CD4-positive, alpha-beta memory T cell (primary cell): ENCODE measurements around the gene NCLN. TPM values are rescaled to one million over a fixed set of nuclear protein-coding genes. Genes with fewer than 3 reads are reported as not detected.

ENCODE experiments used
- CTCF ChIA-PET: fragments of 350-600 bp; sonication (Branson Sonifier 250); formaldehyde crosslinking; loops from one replicate; lab custom pipeline; 2021; ENCODE audit warnings: inconsistent platforms; ENCODE audit not compliant: partially characterized antibody; lab: Charles Lee
- POLR2A ChIA-PET: fragments of 350-600 bp; sonication (Branson Sonifier 250); formaldehyde crosslinking; loops from one replicate; lab custom pipeline; 2021; ENCODE audit not compliant: partially characterized antibody; lab: Charles Lee
- DNase-seq, 5 donors: peaks; one replicate each; pipeline versions ENCODE4 v3.0.0 to v3.0.0-alpha.2; 2020 to 2022; ENCODE audit warnings: mixed read lengths in 1 of 5
- H3K27ac ChIP-seq: one replicate; pipeline ENCODE4 v1.7.0; 2013; ENCODE audit warnings: low read depth, low read length
- H3K27me3 ChIP-seq: 2 replicates; pipeline ENCODE4 v1.7.0; 2013; ENCODE audit warnings: mild to moderate bottlenecking, low read length, moderate library complexity; ENCODE audit not compliant: insufficient read depth
- H3K36me3 ChIP-seq: 2 replicates; pipeline ENCODE4 v1.7.0; 2013; ENCODE audit warnings: mild to moderate bottlenecking, low read length, moderate library complexity; ENCODE audit not compliant: insufficient read depth
- H3K4me1 ChIP-seq: 2 replicates; pipeline ENCODE4 v1.7.0; 2013; ENCODE audit warnings: mild to moderate bottlenecking, low read length, moderate library complexity; ENCODE audit not compliant: insufficient read depth
- H3K4me3 ChIP-seq, 2 donors: one replicate each; pipeline ENCODE4 v1.7.0; 2013; ENCODE audit warnings: low read length in 2 of 2, mild to moderate bottlenecking in 1 of 2
- H3K9me3 ChIP-seq, 2 donors: one replicate each; pipeline ENCODE4 v1.7.0; 2013; ENCODE audit warnings: low read length in 2 of 2, control low read depth in 1 of 2; ENCODE audit not compliant: control insufficient read depth in 1 of 2
- H3K27ac Mint-ChIP-seq, 7 donors: one replicate each; pipeline ENCODE4 v1.8.0; 2020 to 2021; ENCODE audit warnings: mixed read lengths in 7 of 7, mild to moderate bottlenecking in 6 of 7, inconsistent platforms in 3 of 7, moderate library complexity in 3 of 7
- H3K27me3 Mint-ChIP-seq, 2 donors: one replicate each; pipeline ENCODE4 v1.8.0; 2020 to 2021; ENCODE audit warnings: mixed read lengths in 2 of 2
- H3K36me3 Mint-ChIP-seq, 2 donors: one replicate each; pipeline ENCODE4 v1.8.0; 2020 to 2021; ENCODE audit warnings: mixed read lengths in 2 of 2, inconsistent platforms in 1 of 2, mild to moderate bottlenecking in 1 of 2
- H3K4me1 Mint-ChIP-seq, 4 donors: one replicate each; pipeline ENCODE4 v1.8.0; 2020 to 2021; ENCODE audit warnings: mixed read lengths in 4 of 4, mild to moderate bottlenecking in 1 of 4
- H3K4me3 Mint-ChIP-seq, 8 donors: one replicate each; pipeline ENCODE4 v1.8.0; 2020 to 2021; ENCODE audit warnings: mixed read lengths in 8 of 8, mild to moderate bottlenecking in 7 of 8, moderate library complexity in 6 of 8, inconsistent platforms in 3 of 8
- H3K9me3 Mint-ChIP-seq, 8 donors: one replicate each; pipeline ENCODE4 v1.8.0; 2020 to 2021; ENCODE audit warnings: mixed read lengths in 8 of 8, mild to moderate bottlenecking in 5 of 8, inconsistent platforms in 3 of 8, moderate library complexity in 1 of 8
- intact Hi-C: fragments of 100-400 bp; cut with micrococcal nuclease; formaldehyde crosslinking; loops from one replicate; pipeline ENCODE4 v1.15.1; 2023
- polyA plus RNA-seq, 2 donors: library from polyadenylated mRNA; unstranded; fragments of 300-500 nt; fragmentation: Illumina TruSeq; gene quantifications; one replicate each; pipeline ENCODE4 v1.2.3, GENCODE V29; 2021
- total RNA-seq, 2 experiments: library from RNA; stranded (reverse); gene quantifications; one replicate each; pipeline ENCODE4 v1.2.3, GENCODE V29; 2021

The NCLN gene
- total and polyA plus RNA-seq, 4 experiments from 2014 or later, result 25.1 to 59.3 (median 49.3) TPM

DNA sequence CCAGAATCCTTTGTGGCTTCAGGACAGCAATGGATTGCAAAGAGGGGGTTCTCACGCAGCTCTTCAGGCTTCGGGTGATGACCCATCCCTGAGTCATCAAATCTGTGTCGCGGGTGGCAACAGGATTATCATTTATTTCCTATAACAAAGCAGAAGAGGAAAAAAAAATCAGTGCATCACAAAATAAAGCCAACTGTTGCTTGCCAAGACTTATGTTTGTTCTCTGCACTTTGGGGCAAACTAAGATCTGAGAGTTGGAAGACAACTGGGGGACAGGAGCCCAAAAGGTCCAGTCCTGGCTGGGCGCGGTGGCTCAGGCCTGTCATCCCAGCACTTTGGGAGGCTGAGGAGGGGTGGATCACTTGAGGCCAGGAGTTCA is 43.4 kb upstream of the NCLN start:
- no peaks in the 10 kb centered on the region for H3K27me3 Mint-ChIP-seq
- no peaks in the 10 kb centered on the region for H3K27me3 ChIP-seq
- intact Hi-C loops, result no loop called here
- no peak for DNase-seq
- H3K27ac Mint-ChIP-seq, result peak overlapping the region; percentile 87 to 95 (median 88)
- H3K27ac ChIP-seq, result no peak overlapping the region
- CTCF ChIA-PET, result interaction anchor here (0.9 to 12.3 kb wide), 6 partner anchors 11 to 180 kb away, joined by 3 to 158 read pairs (median 6); partner anchors contain the start of gene GNA15
- no peaks in the 10 kb centered on the region for H3K36me3 ChIP-seq
- H3K9me3 Mint-ChIP-seq, result peaks cover 0 to 4% (median 0%) of the 10 kb centered on the region in 8 donors
- peaks cover 0 to 1% of the 10 kb centered on the region in 2 donors for H3K36me3 Mint-ChIP-seq
- POLR2A ChIA-PET, result interaction anchor here (1.8 to 2.2 kb wide), 2 partner anchors 9 to 13 kb away, joined by 7 to 12 read pairs; no protein-coding TSS in a partner anchor
- peaks cover 32% of the 10 kb centered on the region for H3K4me1 ChIP-seq
- H3K4me3 Mint-ChIP-seq, result peak overlapping the region in 4 of 8 donors; percentile 5 to 65 (median 18)
- no peak overlapping the region for H3K4me3 ChIP-seq
- peaks cover 6 to 35% (median 27%) of the 10 kb centered on the region in 4 donors for H3K4me1 Mint-ChIP-seq
- H3K9me3 ChIP-seq, result no peaks in the 10 kb centered on the region

DNA sequence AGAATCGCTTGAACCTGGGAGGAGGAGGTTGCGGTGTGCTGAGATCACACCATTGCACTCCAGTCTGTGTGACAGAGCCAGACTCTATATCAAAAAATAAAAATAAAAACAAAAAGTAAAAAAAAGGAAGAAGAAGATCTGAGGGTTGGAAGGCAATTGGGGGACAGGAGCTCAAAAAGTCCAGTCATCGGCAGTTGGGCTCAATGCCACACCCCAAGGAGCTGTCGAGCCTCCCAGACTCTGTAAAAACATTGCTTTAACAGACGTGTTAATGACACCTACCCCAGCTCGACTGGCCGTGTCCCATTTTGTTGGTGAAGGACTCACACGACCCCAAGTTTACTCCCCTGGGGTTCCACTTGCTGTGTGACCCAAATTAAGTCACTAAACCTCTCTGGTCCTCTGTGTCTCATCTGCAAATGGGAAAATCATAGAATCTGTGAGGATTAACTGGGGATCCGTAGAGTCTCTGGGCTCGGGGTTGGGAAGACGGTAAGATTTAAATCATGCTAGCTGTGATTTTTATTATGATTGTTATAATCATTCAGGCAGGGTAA is 42.9 kb upstream of the NCLN start:
- intact Hi-C loops, result no loop called here
- no peak for DNase-seq
- no peak overlapping the region for H3K27ac ChIP-seq
- peaks cover 28% of the 10 kb centered on the region for H3K4me1 ChIP-seq
- H3K9me3 Mint-ChIP-seq, result peaks cover 0 to 4% (median 0%) of the 10 kb centered on the region in 8 donors
- H3K36me3 ChIP-seq, result no peaks in the 10 kb centered on the region
- H3K36me3 Mint-ChIP-seq, result peaks cover 0 to 1% of the 10 kb centered on the region in 2 donors
- no peaks in the 10 kb centered on the region for H3K27me3 ChIP-seq
- H3K4me3 Mint-ChIP-seq, result peak overlapping the region in 2 of 8 donors; percentile 21 to 65
- peak overlapping the region; percentile 87 to 95 (median 88) for H3K27ac Mint-ChIP-seq
- H3K27me3 Mint-ChIP-seq, result no peaks in the 10 kb centered on the region
- ChIA-PET CTCF (interaction anchor here (0.8 to 12.3 kb wide), 8 partner anchors 10 to 180 kb away, joined by 3 to 158 read pairs (median 6); partner anchors contain the start of gene GNA15), POLR2A (interaction anchor here (1.8 to 2.2 kb wide), 2 partner anchors 10 to 13 kb away, joined by 7 to 12 read pairs; no protein-coding TSS in a partner anchor)
- H3K4me3 ChIP-seq, result no peak overlapping the region
- no peaks in the 10 kb centered on the region for H3K9me3 ChIP-seq
- H3K4me1 Mint-ChIP-seq, result peaks cover 6 to 35% (median 27%) of the 10 kb centered on the region in 4 donors

DNA sequence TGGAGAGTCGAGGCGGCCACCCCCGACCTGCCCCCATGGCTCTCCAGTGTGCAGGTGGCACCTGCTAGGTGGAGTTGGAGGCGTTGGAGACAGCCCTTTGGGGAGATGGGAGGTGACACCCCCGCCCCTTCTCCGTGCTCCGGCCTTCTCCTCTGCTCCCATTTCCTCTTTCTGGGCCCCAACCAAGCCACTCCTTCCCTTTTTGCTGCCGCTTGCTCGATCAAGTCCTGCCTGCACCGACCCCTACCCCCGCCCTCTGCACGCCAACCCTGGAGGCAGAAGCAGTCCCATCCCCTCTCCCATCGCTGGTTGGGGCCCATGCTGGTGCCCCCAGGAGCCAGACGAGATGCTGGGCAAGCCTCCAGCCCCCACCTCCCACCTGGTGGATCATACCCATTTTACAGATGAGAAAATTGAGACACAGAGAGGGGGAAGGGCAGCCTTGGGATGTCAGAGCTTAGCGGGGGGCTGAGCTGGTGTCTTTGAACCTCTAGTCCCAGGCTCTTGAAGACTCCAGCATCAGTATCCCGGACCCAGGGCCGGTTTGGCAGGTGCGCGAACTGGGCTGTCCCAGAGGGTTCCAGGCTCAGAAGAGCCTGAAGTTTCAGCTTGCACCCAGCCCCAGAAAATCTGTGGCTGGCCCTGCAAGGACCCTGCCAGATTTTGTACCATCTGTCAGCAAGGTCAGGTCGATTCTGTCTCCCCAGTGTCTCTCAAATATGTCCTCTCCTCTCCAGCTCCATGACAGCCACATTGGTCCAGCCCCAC is 39.6 kb upstream of the NCLN start:
- DNase-seq, result no peak
- no peaks in the 10 kb centered on the region for H3K27me3 ChIP-seq
- Mint-ChIP-seq H3K27me3 (no peaks in the 10 kb centered on the region), H3K4me1 (peaks cover 10 to 33% (median 23%) of the 10 kb centered on the region in 4 donors), H3K9me3 (no peaks in the 10 kb centered on the region), H3K27ac (peak overlapping the region in 6 of 7 donors; percentile 62 to 82 (median 69)), H3K36me3 (peaks cover 0 to 10% of the 10 kb centered on the region in 2 donors), H3K4me3 (peak overlapping the region in 1 of 8 donors; percentile 66)
- H3K9me3 ChIP-seq, result no peaks in the 10 kb centered on the region
- intact Hi-C loops, result loop anchor here (1.0 kb wide), 1 partner anchor 17 kb away; no protein-coding TSS in a partner anchor
- H3K27ac ChIP-seq, result no peak overlapping the region
- no peak overlapping the region for H3K4me3 ChIP-seq
- POLR2A ChIA-PET, result interaction anchor here (0.8 to 1.6 kb wide), 4 partner anchors 9 to 47 kb away, joined by 3 to 8 read pairs (median 4); no protein-coding TSS in a partner anchor
- peaks cover 17% of the 10 kb centered on the region for H3K4me1 ChIP-seq
- CTCF ChIA-PET, result interaction anchor here (0.8 to 12.3 kb wide), 7 partner anchors 11 to 71 kb away, joined by 3 to 158 read pairs (median 14); partner anchors contain the start of gene GNA15
- no peaks in the 10 kb centered on the region for H3K36me3 ChIP-seq

DNA sequence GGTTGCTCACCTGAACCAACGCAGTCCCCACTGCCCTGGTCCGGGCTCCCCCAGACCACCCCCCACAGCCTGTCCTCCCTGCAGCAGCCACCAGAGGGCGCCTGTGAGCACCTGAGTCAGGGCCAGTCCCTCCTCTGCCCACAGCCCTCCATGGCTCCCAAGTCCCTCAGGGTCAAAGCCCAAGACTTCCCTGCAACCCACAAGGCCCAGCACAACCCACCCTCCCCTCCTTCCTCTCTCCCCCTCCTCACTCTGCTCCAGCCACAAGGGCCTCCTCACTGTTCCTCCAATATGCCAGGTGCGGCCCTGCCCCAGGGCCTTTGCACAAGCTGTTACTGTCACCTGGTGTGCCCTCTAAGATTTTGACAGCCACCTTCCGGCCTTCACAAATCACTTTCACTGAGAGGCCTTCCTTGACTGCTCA is 39.0 kb upstream of the NCLN start:
- ChIA-PET POLR2A (interaction anchor here (0.8 to 1.6 kb wide), 4 partner anchors 9 to 48 kb away, joined by 3 to 8 read pairs (median 4); no protein-coding TSS in a partner anchor), CTCF (interaction anchor here (0.8 to 12.3 kb wide), 6 partner anchors 10 to 57 kb away, joined by 3 to 158 read pairs (median 19); partner anchors contain the start of gene GNA15)
- no peaks in the 10 kb centered on the region for H3K9me3 ChIP-seq
- intact Hi-C loops, result loop anchor here (1.0 kb wide), 1 partner anchor 17 kb away; no protein-coding TSS in a partner anchor
- H3K4me1 ChIP-seq, result peaks cover 13% of the 10 kb centered on the region
- peaks cover 0 to 10% of the 10 kb centered on the region in 2 donors for H3K36me3 Mint-ChIP-seq
- no peaks in the 10 kb centered on the region for H3K36me3 ChIP-seq
- peak; percentile 45 to 66 (median 49) for DNase-seq
- H3K27ac Mint-ChIP-seq, result peak overlapping the region; percentile 62 to 83 (median 73)
- peak overlapping the region in 2 of 8 donors; percentile 20 to 52 for H3K4me3 Mint-ChIP-seq
- H3K27ac ChIP-seq, result no peak overlapping the region
- H3K4me1 Mint-ChIP-seq, result peaks cover 10 to 32% (median 18%) of the 10 kb centered on the region in 4 donors
- no peaks in the 10 kb centered on the region for H3K27me3 Mint-ChIP-seq
- H3K4me3 ChIP-seq, result no peak overlapping the region
- H3K27me3 ChIP-seq, result no peaks in the 10 kb centered on the region
- H3K9me3 Mint-ChIP-seq, result no peaks in the 10 kb centered on the region

DNA sequence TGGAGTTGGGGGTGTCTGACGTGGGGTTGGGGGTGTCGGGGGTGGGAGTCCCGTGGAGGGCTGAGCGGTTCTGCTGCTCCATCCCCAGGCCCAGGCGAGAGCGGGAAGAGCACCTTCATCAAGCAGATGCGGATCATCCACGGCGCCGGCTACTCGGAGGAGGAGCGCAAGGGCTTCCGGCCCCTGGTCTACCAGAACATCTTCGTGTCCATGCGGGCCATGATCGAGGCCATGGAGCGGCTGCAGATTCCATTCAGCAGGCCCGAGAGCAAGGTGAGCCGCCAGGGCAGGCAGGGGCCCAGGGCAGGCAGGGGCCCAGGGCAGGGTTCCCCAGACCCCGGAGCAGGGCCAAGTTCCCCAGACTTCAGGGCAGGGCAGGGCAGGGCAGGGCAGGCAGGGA is 37.2 kb upstream of the NCLN start:
- H3K9me3 ChIP-seq, result no peaks in the 10 kb centered on the region
- H3K27me3 Mint-ChIP-seq, result no peaks in the 10 kb centered on the region
- peaks cover 0 to 10% of the 10 kb centered on the region in 2 donors for H3K36me3 Mint-ChIP-seq
- H3K27ac Mint-ChIP-seq, result peak overlapping the region in 1 of 7 donors; percentile 41
- no peaks in the 10 kb centered on the region for H3K36me3 ChIP-seq
- no peak overlapping the region for H3K4me3 ChIP-seq
- intact Hi-C loops, result no loop called here
- no peak overlapping the region for H3K27ac ChIP-seq
- POLR2A ChIA-PET, result no interaction called here
- peaks cover 7% of the 10 kb centered on the region for H3K4me1 ChIP-seq
- H3K27me3 ChIP-seq, result no peaks in the 10 kb centered on the region
- DNase-seq, result no peak
- H3K4me3 Mint-ChIP-seq, result no peak overlapping the region
- CTCF ChIA-PET, result interaction anchor here (0.7 to 12.3 kb wide), 2 partner anchors 18 to 61 kb away, joined by 3 to 158 read pairs; partner anchors contain the start of gene GNA15
- H3K4me1 Mint-ChIP-seq, result peaks cover 6 to 16% (median 9%) of the 10 kb centered on the region in 4 donors
- H3K9me3 Mint-ChIP-seq, result no peaks in the 10 kb centered on the region

DNA sequence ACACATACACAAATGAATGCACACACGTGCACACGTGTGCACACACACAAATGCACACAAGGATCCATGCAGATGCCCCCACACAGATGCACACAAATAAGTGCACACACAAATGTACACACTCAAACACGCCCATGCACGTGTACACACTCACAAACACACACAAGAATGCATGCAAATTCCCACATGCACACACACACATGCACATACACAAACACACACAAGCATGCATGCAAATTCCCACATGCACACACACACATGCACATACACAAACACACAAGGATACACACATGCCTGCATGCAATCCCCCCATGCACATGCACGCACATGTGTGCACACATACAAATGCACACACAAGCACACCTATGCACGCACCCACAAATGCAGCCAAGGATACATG is 36.6 kb upstream of the NCLN start:
- no peaks in the 10 kb centered on the region for H3K36me3 ChIP-seq
- H3K36me3 Mint-ChIP-seq, result peaks cover 0 to 10% of the 10 kb centered on the region in 2 donors
- no peaks in the 10 kb centered on the region for H3K9me3 Mint-ChIP-seq
- H3K27ac Mint-ChIP-seq, result peak overlapping the region in 5 of 7 donors; percentile 5 to 85 (median 56)
- peaks cover 13% of the 10 kb centered on the region for H3K4me1 ChIP-seq
- CTCF ChIA-PET, result interaction anchor here (1.3 kb wide), 1 partner anchor 13 kb away, joined by 5 read pairs; no protein-coding TSS in a partner anchor
- DNase-seq, result no peak
- H3K4me1 Mint-ChIP-seq, result peaks cover 6 to 16% (median 9%) of the 10 kb centered on the region in 4 donors
- no peak overlapping the region for H3K4me3 Mint-ChIP-seq
- no peak overlapping the region for H3K27ac ChIP-seq
- no peaks in the 10 kb centered on the region for H3K9me3 ChIP-seq
- no peak overlapping the region for H3K4me3 ChIP-seq
- no peaks in the 10 kb centered on the region for H3K27me3 ChIP-seq
- no peaks in the 10 kb centered on the region for H3K27me3 Mint-ChIP-seq
- POLR2A ChIA-PET, result no interaction called here
- intact Hi-C loops, result no loop called here
